ENCODE measurements around the gene BGN. TPM values are rescaled to one million over a fixed set of nuclear protein-coding genes. Genes with fewer than 3 reads are reported as not detected.

Gene BGN
- polyA plus RNA-seq, 3 donors = not detected

DNA sequence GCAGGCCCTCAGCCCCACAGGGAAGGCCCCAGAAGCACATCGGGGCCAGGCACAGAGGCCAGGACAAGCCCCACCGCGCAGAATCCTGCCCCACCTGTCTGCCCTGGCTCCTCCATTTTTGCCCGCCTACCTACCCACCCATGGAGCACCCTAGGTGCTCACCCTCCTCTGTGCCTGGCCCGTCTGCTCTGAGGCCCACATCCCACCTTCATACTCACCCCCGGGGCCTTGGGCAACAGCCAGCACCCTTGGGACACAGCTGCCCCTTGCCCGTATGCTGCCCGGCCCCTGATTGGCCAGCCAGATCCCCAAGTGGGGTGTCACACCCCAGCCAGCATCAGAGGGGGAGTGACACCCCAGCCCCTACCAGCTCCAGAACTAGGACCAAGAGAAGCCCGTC is 38.1 kb upstream of the BGN start:
- Histone ChIP-seq H2AFZ (ENCODE audit: insufficient read depth, low read depth, low read length, poor library complexity, severe bottlenecking) (no peak overlapping the region), H3K27me3 (ENCODE audit: control insufficient read depth in 2 of 2, insufficient read depth in 2 of 2, low read length in 2 of 2) (no peaks in the 10 kb centered on the region), H3K9ac (ENCODE audit: insufficient read depth, low read length, poor library complexity, severe bottlenecking) (no peak overlapping the region), H3K4me3 (replicated peaks in 1 of 3; ENCODE audit: low read depth in 2 of 3, low read length in 3 of 3) (no peak overlapping the region), H4K20me1 (ENCODE audit: insufficient read depth, low read length) (no peaks in the 10 kb centered on the region), H3K4me2 (replicated peaks; ENCODE audit: extremely low read depth, low read length, poor library complexity, severe bottlenecking) (no peak overlapping the region), H3K79me2 (ENCODE audit: insufficient read depth, low read length) (no peaks in the 10 kb centered on the region), H3K9me3 (replicated peaks in 1 of 2; ENCODE audit: control insufficient read depth in 1 of 2, insufficient read depth in 1 of 2, low read length in 2 of 2) (no peaks in the 10 kb centered on the region), H3K27ac (ENCODE audit: low read depth in 1 of 2, low read length in 2 of 2) (no peak overlapping the region), H3K36me3 (replicated peaks in 1 of 2; ENCODE audit: control insufficient read depth in 1 of 2, insufficient read depth in 2 of 2, low read length in 2 of 2) (peaks cover 48 to 57% of the 10 kb centered on the region in 2 donors), H3K4me1 (ENCODE audit: control insufficient read depth in 1 of 2, insufficient read depth in 2 of 2, low read length in 2 of 2) (no peaks in the 10 kb centered on the region)
- Mint-ChIP-seq H3K27me3 (ENCODE audit: low read depth in 3 of 3) (peaks cover 0 to 7% (median 0%) of the 10 kb centered on the region in 3 donors), H3K27ac (no peak overlapping the region), H3K4me3 (no peak overlapping the region), H3K4me1 (no peaks in the 10 kb centered on the region), H3K36me3 (peaks cover 31 to 59% of the 10 kb centered on the region in 2 donors), H3K9me3 (no peaks in the 10 kb centered on the region)
- intact Hi-C loops (cut with micrococcal nuclease) = no loop called here
- no peak for TF ChIP-seq CTCF (IDR thresholded peaks at IDR 0.05)
- DNase-seq = no peak
- 93% methylated on average over 3 of the region's 9 CpGs for WGBS (ENCODE audit: insufficient coverage)

DNA sequence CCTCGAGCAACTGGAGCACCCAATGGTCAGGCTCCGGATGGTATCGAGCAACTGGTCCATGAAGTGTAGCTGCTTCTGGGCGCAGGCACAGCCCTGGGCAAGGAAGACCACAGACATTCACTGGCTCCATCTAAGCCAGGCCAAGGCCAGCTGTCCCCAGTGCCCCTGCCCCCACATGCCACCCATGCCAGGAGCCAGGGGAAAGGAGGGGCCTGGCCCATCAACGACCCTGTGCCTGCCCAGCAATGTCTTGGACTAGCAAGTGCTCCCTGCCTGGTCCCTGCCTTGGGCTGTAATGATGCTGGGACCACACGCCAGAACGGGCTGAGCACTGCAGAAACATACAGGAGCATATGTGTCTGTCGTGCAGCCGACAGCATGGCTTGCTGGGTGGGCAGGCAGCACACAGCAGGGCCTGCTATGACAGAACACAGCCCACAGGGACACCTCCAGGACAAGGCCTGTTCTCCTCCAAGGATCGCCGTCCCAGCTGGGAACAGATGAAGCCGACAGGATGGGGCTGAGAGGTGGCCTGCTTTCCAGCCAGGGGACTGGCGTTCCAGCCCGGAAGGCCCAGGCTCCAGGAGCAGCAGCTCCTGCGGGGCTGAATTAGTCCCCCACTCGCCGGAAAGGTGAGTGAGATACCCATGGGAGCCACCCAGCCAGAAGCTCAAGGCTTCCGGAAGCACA is 37.5 kb upstream of the BGN start:
- Mint-ChIP-seq H3K4me1 (no peaks in the 10 kb centered on the region), H3K4me3 (no peak overlapping the region), H3K27ac (no peak overlapping the region), H3K9me3 (no peaks in the 10 kb centered on the region), H3K36me3 (peaks cover 33 to 62% of the 10 kb centered on the region in 2 donors), H3K27me3 (ENCODE audit: low read depth in 3 of 3) (peaks cover 0 to 8% (median 0%) of the 10 kb centered on the region in 3 donors)
- no peak for DNase-seq
- intact Hi-C loops (cut with micrococcal nuclease) = no loop called here
- H3K27ac ChIP-seq (ENCODE audit: low read depth in 1 of 2, low read length in 2 of 2) = no peak overlapping the region
- no peak overlapping the region for H3K9ac ChIP-seq (ENCODE audit: insufficient read depth, low read length, poor library complexity, severe bottlenecking)
- H3K4me1 ChIP-seq (ENCODE audit: control insufficient read depth in 1 of 2, insufficient read depth in 2 of 2, low read length in 2 of 2) = no peaks in the 10 kb centered on the region
- no peaks in the 10 kb centered on the region for H4K20me1 ChIP-seq (ENCODE audit: insufficient read depth, low read length)
- TF ChIP-seq CTCF (IDR thresholded peaks at IDR 0.05) = no peak
- no peak overlapping the region for H3K4me3 ChIP-seq (replicated peaks in 1 of 3; ENCODE audit: low read depth in 2 of 3, low read length in 3 of 3)
- H3K9me3 ChIP-seq (replicated peaks in 1 of 2; ENCODE audit: control insufficient read depth in 1 of 2, insufficient read depth in 1 of 2, low read length in 2 of 2) = no peaks in the 10 kb centered on the region
- no peak overlapping the region for H3K4me2 ChIP-seq (replicated peaks; ENCODE audit: extremely low read depth, low read length, poor library complexity, severe bottlenecking)
- H3K36me3 ChIP-seq (replicated peaks in 1 of 2; ENCODE audit: control insufficient read depth in 1 of 2, insufficient read depth in 2 of 2, low read length in 2 of 2) = peaks cover 45 to 57% of the 10 kb centered on the region in 2 donors
- no peaks in the 10 kb centered on the region for H3K79me2 ChIP-seq (ENCODE audit: insufficient read depth, low read length)
- no peaks in the 10 kb centered on the region for H3K27me3 ChIP-seq (ENCODE audit: control insufficient read depth in 2 of 2, insufficient read depth in 2 of 2, low read length in 2 of 2)
- H2AFZ ChIP-seq (ENCODE audit: insufficient read depth, low read depth, low read length, poor library complexity, severe bottlenecking) = no peak overlapping the region
- 97% methylated on average over 4 of the region's 18 CpGs for WGBS (ENCODE audit: insufficient coverage)

All from CD14-positive monocyte (primary cell).